GM20000 (cell line): ENCODE measurements around the gene PLS3.

Experiments
- DNase-seq: peaks from one replicate; pipeline ENCODE4 v3.0.0; 2012; ENCODE audit warnings: low spot score
- TF ChIP-seq, protein P1 (sequence below): IDR thresholded peaks from 2 replicates; pipeline ENCODE4 v1.5.1; 2012; ENCODE audit warnings: mild to moderate bottlenecking, control low read depth; ENCODE audit errors: extremely low read depth, missing control alignments

Gene PLS3

DNA sequence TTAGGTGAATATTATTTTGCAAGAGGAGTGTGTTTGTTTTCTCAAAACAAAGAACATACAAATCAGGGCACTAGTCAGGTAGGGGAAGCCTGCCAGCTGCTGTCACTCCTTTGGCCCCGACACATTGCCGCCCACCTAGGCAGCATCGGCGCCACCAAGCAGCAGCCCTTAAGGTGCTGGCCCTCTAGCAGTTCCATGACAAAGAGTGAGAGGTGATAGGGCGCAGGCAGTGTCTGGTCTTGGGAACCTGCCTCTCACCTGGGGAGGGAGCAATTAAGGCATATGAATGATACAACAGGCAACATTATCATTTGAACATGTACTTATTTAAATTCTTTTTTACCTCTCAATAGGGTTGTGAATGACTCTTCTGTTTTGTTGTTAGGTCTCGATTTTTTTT lies 135.1 kb downstream of the PLS3 start:
- DNase-seq, result no peak

DNA sequence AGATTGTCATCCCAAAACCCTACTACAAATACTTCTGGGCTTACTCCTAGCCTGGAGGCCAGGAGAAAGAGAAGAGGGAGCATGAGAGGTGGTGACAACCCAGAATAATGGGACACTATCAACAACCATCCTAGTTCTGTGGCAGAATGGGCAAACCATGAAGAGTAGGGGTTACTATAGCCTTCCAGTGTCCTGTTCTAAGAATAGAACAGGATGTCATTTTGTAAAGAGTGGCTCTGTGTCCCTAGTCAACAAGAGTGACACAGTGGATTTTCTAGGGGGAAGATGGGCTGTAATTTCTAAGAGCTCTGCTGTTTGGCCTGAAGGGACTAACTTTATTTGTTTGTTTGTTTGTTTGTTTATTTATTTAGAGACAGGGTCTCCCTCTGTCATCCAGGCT lies 136.0 kb downstream of the PLS3 start:
- no peak for DNase-seq
- TF ChIP-seq, protein P1, sequence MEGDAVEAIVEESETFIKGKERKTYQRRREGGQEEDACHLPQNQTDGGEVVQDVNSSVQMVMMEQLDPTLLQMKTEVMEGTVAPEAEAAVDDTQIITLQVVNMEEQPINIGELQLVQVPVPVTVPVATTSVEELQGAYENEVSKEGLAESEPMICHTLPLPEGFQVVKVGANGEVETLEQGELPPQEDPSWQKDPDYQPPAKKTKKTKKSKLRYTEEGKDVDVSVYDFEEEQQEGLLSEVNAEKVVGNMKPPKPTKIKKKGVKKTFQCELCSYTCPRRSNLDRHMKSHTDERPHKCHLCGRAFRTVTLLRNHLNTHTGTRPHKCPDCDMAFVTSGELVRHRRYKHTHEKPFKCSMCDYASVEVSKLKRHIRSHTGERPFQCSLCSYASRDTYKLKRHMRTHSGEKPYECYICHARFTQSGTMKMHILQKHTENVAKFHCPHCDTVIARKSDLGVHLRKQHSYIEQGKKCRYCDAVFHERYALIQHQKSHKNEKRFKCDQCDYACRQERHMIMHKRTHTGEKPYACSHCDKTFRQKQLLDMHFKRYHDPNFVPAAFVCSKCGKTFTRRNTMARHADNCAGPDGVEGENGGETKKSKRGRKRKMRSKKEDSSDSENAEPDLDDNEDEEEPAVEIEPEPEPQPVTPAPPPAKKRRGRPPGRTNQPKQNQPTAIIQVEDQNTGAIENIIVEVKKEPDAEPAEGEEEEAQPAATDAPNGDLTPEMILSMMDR, result no peak

More for the DNA sequence above, 135.1 kb downstream of the PLS3 start:
- TF ChIP-seq, protein P1, result no peak

DNA sequence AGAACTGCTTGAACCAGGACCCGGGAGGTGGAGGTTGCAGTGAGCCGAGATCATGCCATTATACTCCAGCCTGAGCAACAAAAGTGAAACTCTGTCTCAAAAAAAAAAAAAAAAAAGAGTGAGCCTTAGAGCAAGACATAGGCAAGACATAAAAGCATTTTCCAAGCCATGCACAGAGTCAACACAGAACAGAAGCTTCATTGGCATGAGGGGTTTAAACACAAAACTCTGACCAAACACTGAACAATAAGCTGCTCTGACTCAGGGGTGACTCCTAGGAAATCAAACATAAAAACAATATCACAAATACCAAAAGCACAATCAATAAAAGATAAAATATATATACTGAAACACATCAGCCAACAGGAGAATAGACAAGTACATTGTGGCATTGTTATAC lies 136.8 kb downstream of the PLS3 start:
- DNase-seq, result no peak
- TF ChIP-seq, protein P1, result no peak
